HepG2 (cell line): ENCODE measurements around the gene NDST1. TPM values are rescaled to one million over a fixed set of nuclear protein-coding genes. Genes with fewer than 3 reads are reported as not detected.

Source experiments
- CHCHD3 ChIP-seq: sonication (generic); formaldehyde crosslinking; IDR thresholded peaks from 2 replicates; pipeline ENCODE4 v1.8.0; 2022; ENCODE audit warnings: mild to moderate bottlenecking, missing genetic modification reagents, moderate library complexity
- FOXP1 ChIP-seq, 2 experiments: fragments of 450-650 bp in 1 of 2; IDR thresholded peaks; 2 replicates each; pipeline ENCODE4 v1.6.1; 2017 to 2018; ENCODE audit warnings: antibody characterized with exemption in 1 of 2
- GZF1 ChIP-seq: sonication (generic); formaldehyde crosslinking; IDR thresholded peaks from 2 replicates; pipeline ENCODE4 v1.5.1; 2020; ENCODE audit warnings: mild to moderate bottlenecking, missing genetic modification reagents
- RAD51 ChIP-seq: fragments of 450-650 bp; IDR thresholded peaks from 2 replicates; pipeline ENCODE4 v1.6.1; 2016; ENCODE audit warnings: borderline replicate concordance
- SPEN ChIP-seq: sonication (generic); formaldehyde crosslinking; IDR thresholded peaks from 2 replicates; pipeline ENCODE4 v1.5.1; 2020; ENCODE audit warnings: low read depth, mild to moderate bottlenecking, missing genetic modification reagents
- TP53 ChIP-seq: sonication (generic); formaldehyde crosslinking; conservative IDR thresholded peaks from 2 replicates; pipeline ENCODE4 v1.4.0; 2020; ENCODE audit warnings: missing genetic modification reagents
- ZFX ChIP-seq: sonication (generic); formaldehyde crosslinking; IDR thresholded peaks from 2 replicates; pipeline ENCODE4 v1.4.0; 2020; ENCODE audit warnings: mild to moderate bottlenecking, low read depth, missing genetic modification reagents, moderate library complexity
- ZNF281 ChIP-seq: sonication (generic); formaldehyde crosslinking; IDR thresholded peaks from 2 replicates; pipeline ENCODE4 v1.4.0; 2020; ENCODE audit warnings: missing genetic modification reagents, borderline replicate concordance
- ZNF792 ChIP-seq: IDR thresholded peaks from 2 replicates; pipeline ENCODE4 v1.6.1; 2016
- polyA plus RNA-seq, 8 experiments: library from polyadenylated mRNA; depleted of rRNA in 3 of 8; stranded (reverse) in 7 of 8; unstranded in 1 of 8; fragments of >200 nt; fragmentation: Illumina TruSeq in 4 of 8; extraction: Trizol in 4 of 8; gene quantifications; 2 replicates each; pipeline versions ENCODE4 v1.2.1 to v1.2.3, GENCODE V29; 2011 to 2016; ENCODE audit warnings: low read depth in 4 of 8, missing spikeins in 1 of 8, mixed read lengths in 1 of 8; ENCODE audit not compliant: insufficient read depth in 1 of 8
- total RNA-seq, 5 experiments: library from RNA; depleted of rRNA; stranded (reverse); fragments of >200 nt; fragmentation: Illumina TruSeq; extraction: Trizol; gene quantifications; 2 replicates each; pipeline ENCODE4 v1.2.3, GENCODE V29; 2016; ENCODE audit warnings: low read depth in 1 of 5
- TF ChIP-seq, protein P1 (sequence below): sonication (generic); formaldehyde crosslinking; IDR thresholded peaks from 2 replicates; pipeline ENCODE4 v1.4.0; 2020; ENCODE audit warnings: missing genetic modification reagents
- TF ChIP-seq, protein P2 (sequence below), 2 experiments: sonication (generic) in 1 of 2; formaldehyde crosslinking in 1 of 2; IDR thresholded peaks; 2 replicates each; pipeline versions ENCODE4 v1.4.0 to v1.6.1; 2018 to 2020; ENCODE audit warnings: missing genetic modification reagents in 2 of 2, borderline replicate concordance in 1 of 2, low read depth in 1 of 2, mild to moderate bottlenecking in 1 of 2, missing biosample characterization in 1 of 2
- TF ChIP-seq, protein P3 (sequence below): sonication (generic); formaldehyde crosslinking; IDR thresholded peaks from 2 replicates; pipeline ENCODE4 v1.5.0; 2020; ENCODE audit warnings: mild to moderate bottlenecking, missing genetic modification reagents, borderline replicate concordance

The NDST1 gene
- total and polyA plus RNA-seq, 2 of the 13 experiments (the other 11 are each of a cell fraction or from before 2014, with no cell fraction given): 23.8 to 26.2 TPM

- TF ChIP-seq, protein P1, sequence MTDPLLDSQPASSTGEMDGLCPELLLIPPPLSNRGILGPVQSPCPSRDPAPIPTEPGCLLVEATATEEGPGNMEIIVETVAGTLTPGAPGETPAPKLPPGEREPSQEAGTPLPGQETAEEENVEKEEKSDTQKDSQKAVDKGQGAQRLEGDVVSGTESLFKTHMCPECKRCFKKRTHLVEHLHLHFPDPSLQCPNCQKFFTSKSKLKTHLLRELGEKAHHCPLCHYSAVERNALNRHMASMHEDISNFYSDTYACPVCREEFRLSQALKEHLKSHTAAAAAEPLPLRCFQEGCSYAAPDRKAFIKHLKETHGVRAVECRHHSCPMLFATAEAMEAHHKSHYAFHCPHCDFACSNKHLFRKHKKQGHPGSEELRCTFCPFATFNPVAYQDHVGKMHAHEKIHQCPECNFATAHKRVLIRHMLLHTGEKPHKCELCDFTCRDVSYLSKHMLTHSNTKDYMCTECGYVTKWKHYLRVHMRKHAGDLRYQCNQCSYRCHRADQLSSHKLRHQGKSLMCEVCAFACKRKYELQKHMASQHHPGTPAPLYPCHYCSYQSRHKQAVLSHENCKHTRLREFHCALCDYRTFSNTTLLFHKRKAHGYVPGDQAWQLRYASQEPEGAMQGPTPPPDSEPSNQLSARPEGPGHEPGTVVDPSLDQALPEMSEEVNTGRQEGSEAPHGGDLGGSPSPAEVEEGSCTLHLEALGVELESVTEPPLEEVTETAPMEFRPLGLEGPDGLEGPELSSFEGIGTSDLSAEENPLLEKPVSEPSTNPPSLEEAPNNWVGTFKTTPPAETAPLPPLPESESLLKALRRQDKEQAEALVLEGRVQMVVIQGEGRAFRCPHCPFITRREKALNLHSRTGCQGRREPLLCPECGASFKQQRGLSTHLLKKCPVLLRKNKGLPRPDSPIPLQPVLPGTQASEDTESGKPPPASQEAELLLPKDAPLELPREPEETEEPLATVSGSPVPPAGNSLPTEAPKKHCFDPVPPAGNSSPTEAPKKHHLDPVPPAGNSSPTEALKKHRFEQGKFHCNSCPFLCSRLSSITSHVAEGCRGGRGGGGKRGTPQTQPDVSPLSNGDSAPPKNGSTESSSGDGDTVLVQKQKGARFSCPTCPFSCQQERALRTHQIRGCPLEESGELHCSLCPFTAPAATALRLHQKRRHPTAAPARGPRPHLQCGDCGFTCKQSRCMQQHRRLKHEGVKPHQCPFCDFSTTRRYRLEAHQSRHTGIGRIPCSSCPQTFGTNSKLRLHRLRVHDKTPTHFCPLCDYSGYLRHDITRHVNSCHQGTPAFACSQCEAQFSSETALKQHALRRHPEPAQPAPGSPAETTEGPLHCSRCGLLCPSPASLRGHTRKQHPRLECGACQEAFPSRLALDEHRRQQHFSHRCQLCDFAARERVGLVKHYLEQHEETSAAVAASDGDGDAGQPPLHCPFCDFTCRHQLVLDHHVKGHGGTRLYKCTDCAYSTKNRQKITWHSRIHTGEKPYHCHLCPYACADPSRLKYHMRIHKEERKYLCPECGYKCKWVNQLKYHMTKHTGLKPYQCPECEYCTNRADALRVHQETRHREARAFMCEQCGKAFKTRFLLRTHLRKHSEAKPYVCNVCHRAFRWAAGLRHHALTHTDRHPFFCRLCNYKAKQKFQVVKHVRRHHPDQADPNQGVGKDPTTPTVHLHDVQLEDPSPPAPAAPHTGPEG (CRISPR knock-in tag): peak; percentile 94; the same call in 1 of the 2 replicates
- TF ChIP-seq ZNF281 (CRISPR knock-in tag): no peak
- TF ChIP-seq CHCHD3: no peak
- TF ChIP-seq GZF1 (CRISPR knock-in tag): 0 out of 2 replicates have a peak, but pooled peaks have one; percentile 46
- peak; percentile 63; the same call in 1 of the 2 replicates for TF ChIP-seq ZNF792
- TF ChIP-seq SPEN (CRISPR knock-in tag): 0 out of 2 replicates have a peak, but pooled peaks have one; percentile 7
- TF ChIP-seq, protein P2, sequence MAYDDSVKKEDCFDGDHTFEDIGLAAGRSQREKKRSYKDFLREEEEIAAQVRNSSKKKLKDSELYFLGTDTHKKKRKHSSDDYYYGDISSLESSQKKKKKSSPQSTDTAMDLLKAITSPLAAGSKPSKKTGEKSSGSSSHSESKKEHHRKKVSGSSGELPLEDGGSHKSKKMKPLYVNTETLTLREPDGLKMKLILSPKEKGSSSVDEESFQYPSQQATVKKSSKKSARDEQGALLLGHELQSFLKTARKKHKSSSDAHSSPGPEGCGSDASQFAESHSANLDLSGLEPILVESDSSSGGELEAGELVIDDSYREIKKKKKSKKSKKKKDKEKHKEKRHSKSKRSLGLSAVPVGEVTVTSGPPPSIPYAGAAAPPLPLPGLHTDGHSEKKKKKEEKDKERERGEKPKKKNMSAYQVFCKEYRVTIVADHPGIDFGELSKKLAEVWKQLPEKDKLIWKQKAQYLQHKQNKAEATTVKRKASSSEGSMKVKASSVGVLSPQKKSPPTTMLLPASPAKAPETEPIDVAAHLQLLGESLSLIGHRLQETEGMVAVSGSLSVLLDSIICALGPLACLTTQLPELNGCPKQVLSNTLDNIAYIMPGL (CRISPR knock-in tag; IDR thresholded peaks at IDR 0.05; ENCODE audit: borderline replicate concordance in 1 of 2, low read depth in 1 of 2): peak; percentile 28 to 33; a peak in 1 of 4 replicates
- TF ChIP-seq ZFX: peak; percentile 47; the same call in 1 of the 2 replicates
- TF ChIP-seq FOXP1 (IDR thresholded peaks at IDR 0.05): no peak
- no peak for TF ChIP-seq FOXP1 (CRISPR knock-in tag; IDR thresholded peaks at IDR 0.05)
- TF ChIP-seq, protein P3, sequence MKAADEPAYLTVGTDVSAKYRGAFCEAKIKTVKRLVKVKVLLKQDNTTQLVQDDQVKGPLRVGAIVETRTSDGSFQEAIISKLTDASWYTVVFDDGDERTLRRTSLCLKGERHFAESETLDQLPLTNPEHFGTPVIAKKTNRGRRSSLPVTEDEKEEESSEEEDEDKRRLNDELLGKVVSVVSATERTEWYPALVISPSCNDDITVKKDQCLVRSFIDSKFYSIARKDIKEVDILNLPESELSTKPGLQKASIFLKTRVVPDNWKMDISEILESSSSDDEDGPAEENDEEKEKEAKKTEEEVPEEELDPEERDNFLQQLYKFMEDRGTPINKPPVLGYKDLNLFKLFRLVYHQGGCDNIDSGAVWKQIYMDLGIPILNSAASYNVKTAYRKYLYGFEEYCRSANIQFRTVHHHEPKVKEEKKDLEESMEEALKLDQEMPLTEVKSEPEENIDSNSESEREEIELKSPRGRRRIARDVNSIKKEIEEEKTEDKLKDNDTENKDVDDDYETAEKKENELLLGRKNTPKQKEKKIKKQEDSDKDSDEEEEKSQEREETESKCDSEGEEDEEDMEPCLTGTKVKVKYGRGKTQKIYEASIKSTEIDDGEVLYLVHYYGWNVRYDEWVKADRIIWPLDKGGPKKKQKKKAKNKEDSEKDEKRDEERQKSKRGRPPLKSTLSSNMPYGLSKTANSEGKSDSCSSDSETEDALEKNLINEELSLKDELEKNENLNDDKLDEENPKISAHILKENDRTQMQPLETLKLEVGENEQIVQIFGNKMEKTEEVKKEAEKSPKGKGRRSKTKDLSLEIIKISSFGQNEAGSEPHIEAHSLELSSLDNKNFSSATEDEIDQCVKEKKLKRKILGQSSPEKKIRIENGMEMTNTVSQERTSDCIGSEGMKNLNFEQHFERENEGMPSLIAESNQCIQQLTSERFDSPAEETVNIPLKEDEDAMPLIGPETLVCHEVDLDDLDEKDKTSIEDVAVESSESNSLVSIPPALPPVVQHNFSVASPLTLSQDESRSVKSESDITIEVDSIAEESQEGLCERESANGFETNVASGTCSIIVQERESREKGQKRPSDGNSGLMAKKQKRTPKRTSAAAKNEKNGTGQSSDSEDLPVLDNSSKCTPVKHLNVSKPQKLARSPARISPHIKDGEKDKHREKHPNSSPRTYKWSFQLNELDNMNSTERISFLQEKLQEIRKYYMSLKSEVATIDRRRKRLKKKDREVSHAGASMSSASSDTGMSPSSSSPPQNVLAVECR (CRISPR knock-in tag): peak; percentile 16; the same call in 1 of the 2 replicates
- TF ChIP-seq RAD51: no peak
- no peak for TF ChIP-seq TP53 (CRISPR knock-in tag)
Measured at GRCh38 chr5:150523472-150524350, 15.8 kb downstream of the NDST1 start (continued).
